Brain microvascular endothelial cell (primary cell): ENCODE results near the gene MID1.

Experiments
- DNase-seq: peaks from one replicate; pipeline ENCODE4 v3.0.0-alpha.2; 2020
- H3K27ac ChIP-seq: fragments of 250-450 bp; sonication (Bioruptor Pico); 2 replicates; pipeline ENCODE4 v1.5.1; 2020; ENCODE audit warnings: mild to moderate bottlenecking, moderate library complexity
- H3K27me3 ChIP-seq: fragments of 250-450 bp; sonication (Bioruptor Pico); replicated peaks from 2 replicates; pipeline ENCODE4 v1.5.1; 2020; ENCODE audit warnings: mild to moderate bottlenecking
- H3K36me3 ChIP-seq: fragments of 250-450 bp; sonication (Bioruptor Pico); replicated peaks from 2 replicates; pipeline ENCODE4 v1.5.1; 2020; ENCODE audit warnings: mild to moderate bottlenecking
- H3K4me3 ChIP-seq: 2 replicates; pipeline ENCODE4 v1.5.1; 2011; ENCODE audit warnings: low read depth, mild to moderate bottlenecking, control low read depth, low read length, moderate library complexity
- in situ Hi-C: cut with HindIII; loops from 2 replicates; pipeline ENCODE4 v1.10.0; 2017; ENCODE audit warnings: low sequenced_read_pairs, low pct_ligation_motif_present
- TF ChIP-seq, protein P1 (sequence below): IDR thresholded peaks from 2 replicates; pipeline ENCODE4 v1.5.1; 2011; ENCODE audit warnings: low read depth, mild to moderate bottlenecking, moderate library complexity, low read length, control low read depth, inconsistent platforms; ENCODE audit errors: missing control alignments

The MID1 gene

DNA sequence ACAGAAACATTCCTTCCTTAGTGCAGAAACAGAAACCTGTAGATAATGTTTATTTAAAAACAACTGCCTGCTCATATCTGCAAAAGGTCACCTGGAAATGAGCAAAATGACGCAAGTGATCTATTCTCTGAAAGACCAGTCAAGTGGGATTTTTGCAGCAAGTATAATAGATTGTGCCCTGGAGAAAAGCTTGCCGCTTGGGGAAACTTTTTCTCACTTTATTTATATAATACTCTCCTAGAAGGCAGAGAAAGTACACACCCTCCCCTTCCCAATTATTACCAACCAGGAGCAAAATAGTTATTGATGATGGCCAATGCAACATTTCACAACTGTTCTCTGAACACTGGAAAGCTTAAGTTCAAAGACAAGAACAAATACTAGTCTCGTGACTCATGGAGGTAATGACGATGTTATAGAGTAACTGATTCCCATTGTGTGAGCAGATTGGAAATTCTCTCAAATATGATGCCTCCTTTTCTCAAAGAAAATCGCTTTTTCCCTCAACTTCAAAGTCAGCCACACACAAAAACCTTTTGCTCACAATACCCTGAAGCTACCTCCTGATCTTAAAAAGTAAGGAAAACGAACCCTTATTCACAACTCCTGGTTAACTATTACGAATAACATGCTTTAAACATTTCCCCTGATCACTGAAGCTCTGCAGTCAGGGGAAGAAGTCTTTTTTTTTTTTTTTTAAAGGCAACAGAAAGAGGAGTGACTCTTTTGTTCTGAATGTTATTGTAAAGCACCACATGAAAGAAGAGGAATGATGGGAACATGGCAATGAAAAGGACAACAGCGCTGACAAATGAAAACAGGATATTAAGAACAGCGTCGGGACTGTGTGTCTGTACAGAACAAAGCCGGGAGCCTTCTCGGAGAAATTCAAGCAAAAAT lies 41.0 kb downstream of the MID1 start:
- DNase-seq = peak; percentile 51
- peak overlapping the region; percentile 97 for H3K27ac ChIP-seq

DNA sequence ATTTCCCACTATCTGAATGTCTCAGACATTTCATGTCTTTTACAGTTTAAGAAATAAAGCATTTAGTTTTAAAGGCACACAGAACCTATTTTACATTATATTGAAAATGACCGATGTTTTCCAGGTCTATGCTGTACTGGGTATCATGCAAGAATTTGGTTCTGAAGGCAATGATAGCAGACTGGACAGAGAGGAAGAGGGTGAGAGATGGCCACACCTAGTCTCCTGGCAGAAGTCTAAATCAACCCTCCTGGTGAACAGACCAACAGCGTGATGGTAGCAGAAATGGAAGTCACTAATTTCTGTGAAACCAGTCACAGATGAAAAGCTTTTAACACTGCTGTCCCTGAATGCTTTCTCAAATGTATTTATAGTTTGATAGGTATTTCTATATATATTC lies 41.9 kb downstream of the MID1 start:
- Histone ChIP-seq H3K27ac (peak overlapping the region; percentile 97), H3K27me3 (no peaks in the 10 kb centered on the region), H3K4me3 (no peak overlapping the region), H3K36me3 (no peaks in the 10 kb centered on the region)
- DNase-seq = no peak
- in situ Hi-C loops = no loop called here
- TF ChIP-seq, protein P1, sequence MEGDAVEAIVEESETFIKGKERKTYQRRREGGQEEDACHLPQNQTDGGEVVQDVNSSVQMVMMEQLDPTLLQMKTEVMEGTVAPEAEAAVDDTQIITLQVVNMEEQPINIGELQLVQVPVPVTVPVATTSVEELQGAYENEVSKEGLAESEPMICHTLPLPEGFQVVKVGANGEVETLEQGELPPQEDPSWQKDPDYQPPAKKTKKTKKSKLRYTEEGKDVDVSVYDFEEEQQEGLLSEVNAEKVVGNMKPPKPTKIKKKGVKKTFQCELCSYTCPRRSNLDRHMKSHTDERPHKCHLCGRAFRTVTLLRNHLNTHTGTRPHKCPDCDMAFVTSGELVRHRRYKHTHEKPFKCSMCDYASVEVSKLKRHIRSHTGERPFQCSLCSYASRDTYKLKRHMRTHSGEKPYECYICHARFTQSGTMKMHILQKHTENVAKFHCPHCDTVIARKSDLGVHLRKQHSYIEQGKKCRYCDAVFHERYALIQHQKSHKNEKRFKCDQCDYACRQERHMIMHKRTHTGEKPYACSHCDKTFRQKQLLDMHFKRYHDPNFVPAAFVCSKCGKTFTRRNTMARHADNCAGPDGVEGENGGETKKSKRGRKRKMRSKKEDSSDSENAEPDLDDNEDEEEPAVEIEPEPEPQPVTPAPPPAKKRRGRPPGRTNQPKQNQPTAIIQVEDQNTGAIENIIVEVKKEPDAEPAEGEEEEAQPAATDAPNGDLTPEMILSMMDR = no peak

More for the DNA sequence above, 41.0 kb downstream of the MID1 start:
- in situ Hi-C loops = no loop called here
- Histone ChIP-seq H3K27me3 (no peaks in the 10 kb centered on the region), H3K36me3 (no peaks in the 10 kb centered on the region), H3K4me3 (no peak overlapping the region)
- TF ChIP-seq, protein P1 = no peak

GRCh38 chrX:10577853-10578252 lies 42.5 kb downstream of the MID1 start:
- no peak for DNase-seq
- Histone ChIP-seq H3K27ac (peak overlapping the region; percentile 97), H3K36me3 (no peaks in the 10 kb centered on the region), H3K27me3 (no peaks in the 10 kb centered on the region), H3K4me3 (no peak overlapping the region)
- TF ChIP-seq, protein P1 = no peak
- in situ Hi-C loops = no loop called here

DNA sequence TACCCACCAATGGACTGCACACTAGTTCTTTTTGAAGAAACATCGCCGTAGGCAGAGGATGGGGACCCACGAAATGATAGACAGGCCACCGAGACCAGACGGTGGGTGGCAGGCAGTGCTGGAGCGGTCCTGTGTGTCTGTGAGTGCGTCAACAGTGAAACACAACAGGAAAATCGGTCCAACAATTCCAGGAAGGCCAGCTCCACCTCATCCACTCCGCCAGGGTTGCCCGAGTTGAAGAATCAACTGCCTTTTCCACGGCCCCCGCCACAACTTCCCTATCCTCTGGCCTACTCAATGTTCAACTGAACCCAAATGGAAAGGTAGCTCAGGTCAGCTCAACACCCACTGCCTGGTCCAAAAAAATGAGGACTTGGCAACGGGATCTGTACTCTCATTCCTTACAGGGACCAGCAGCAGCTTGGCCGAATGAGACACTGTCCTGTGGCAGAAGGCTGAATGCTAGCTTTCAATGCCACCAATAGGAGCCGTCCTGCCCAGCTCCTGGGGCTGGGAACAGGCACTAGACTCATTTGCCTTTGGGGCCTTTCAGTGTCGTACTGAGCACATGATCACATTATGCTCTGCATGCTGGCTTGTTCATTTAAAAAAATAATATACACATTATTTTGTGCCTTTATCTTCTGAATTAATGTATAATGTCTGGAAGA lies 43.5 kb downstream of the MID1 start:
- no peak overlapping the region for H3K27ac ChIP-seq
- no peaks in the 10 kb centered on the region for H3K27me3 ChIP-seq
- H3K36me3 ChIP-seq = no peaks in the 10 kb centered on the region
- TF ChIP-seq, protein P1 = no peak
- no peak overlapping the region for H3K4me3 ChIP-seq
- in situ Hi-C loops = no loop called here
- DNase-seq = no peak

GRCh38 chrX:10576186-10576585 lies 44.2 kb downstream of the MID1 start:
- in situ Hi-C loops = no loop called here

More at GRCh38 chrX:10576186-10576585, 44.2 kb downstream of the MID1 start:
- Histone ChIP-seq H3K36me3 (no peaks in the 10 kb centered on the region), H3K4me3 (no peak overlapping the region), H3K27ac (no peak overlapping the region), H3K27me3 (no peaks in the 10 kb centered on the region)
- TF ChIP-seq, protein P1 = no peak
- DNase-seq = no peak
